Kidney epithelial cell (primary cell): ENCODE measurements around the gene ZNF778. TPM values are rescaled to one million over a fixed set of nuclear protein-coding genes. Genes with fewer than 3 reads are reported as not detected.

ENCODE experiments used
- DNase-seq: peaks from one replicate; pipeline ENCODE4 v3.0.0-alpha.2; 2010; ENCODE audit warnings: low read depth
- H3K27me3 ChIP-seq: 2 replicates; pipeline ENCODE4 v1.6.0; 2011; ENCODE audit warnings: low read length; ENCODE audit not compliant: control insufficient read depth, insufficient read depth
- H3K36me3 ChIP-seq: 2 replicates; pipeline ENCODE4 v1.5.1; 2011; ENCODE audit warnings: low read length; ENCODE audit not compliant: control insufficient read depth, insufficient read depth
- H3K4me3 ChIP-seq: 2 replicates; pipeline ENCODE4 v1.5.1; 2011; ENCODE audit warnings: low read depth, mild to moderate bottlenecking, control low read depth, low read length
- total RNA-seq: library from RNA; depleted of rRNA; stranded (reverse); fragments of >200 nt; gene quantifications from 2 replicates; pipeline ENCODE4 v1.2.3, GENCODE V29; 2015
- TF ChIP-seq, protein P1 (sequence below): IDR thresholded peaks from 2 replicates; pipeline ENCODE4 v1.5.1; 2011; ENCODE audit warnings: mild to moderate bottlenecking, moderate library complexity, low read length, control low read depth, inconsistent platforms; ENCODE audit not compliant: insufficient read depth, poor library complexity, severe bottlenecking

The ZNF778 gene
- total RNA-seq, 1 donor from 2014 or later, result 17.7 TPM

DNA sequence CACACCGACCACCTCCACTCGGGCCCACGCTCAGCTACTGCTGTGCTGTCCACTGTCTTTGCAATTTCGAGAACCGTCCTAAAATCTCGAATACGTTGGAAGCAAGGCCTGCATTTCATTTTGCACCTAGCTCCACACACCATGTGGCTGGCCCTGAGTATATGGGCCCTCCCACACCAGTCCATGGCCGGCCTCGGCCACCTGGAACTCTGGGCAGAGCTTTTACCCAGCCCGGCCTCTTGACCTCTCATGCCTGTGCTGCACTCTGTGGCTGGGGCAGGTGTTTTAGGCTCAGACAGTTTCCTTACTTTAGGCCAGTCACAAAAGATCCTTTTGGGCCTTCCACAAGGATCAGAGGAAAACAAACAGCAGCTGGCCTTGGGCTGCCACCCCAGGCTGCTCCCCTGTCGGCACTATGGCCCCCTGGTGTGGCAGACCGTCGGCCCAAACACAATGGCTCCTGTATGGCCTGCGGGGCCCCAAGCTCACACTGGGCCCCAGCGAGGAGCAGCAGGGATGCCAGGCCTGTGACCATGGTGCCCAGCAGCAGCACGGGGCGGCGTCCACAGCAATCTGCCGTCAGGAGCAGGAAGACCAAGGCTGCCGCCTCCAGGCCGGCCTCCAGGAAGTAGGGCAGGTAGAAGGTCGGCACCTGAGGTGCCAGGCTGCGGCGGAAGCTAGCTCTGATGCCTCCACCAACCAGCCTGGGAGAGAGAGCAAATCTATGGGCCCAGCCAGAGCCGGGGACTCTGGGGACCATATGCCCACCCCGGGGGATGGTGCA is 19.7 kb upstream of the ZNF778 start:
- no peaks in the 10 kb centered on the region for H3K36me3 ChIP-seq

DNA sequence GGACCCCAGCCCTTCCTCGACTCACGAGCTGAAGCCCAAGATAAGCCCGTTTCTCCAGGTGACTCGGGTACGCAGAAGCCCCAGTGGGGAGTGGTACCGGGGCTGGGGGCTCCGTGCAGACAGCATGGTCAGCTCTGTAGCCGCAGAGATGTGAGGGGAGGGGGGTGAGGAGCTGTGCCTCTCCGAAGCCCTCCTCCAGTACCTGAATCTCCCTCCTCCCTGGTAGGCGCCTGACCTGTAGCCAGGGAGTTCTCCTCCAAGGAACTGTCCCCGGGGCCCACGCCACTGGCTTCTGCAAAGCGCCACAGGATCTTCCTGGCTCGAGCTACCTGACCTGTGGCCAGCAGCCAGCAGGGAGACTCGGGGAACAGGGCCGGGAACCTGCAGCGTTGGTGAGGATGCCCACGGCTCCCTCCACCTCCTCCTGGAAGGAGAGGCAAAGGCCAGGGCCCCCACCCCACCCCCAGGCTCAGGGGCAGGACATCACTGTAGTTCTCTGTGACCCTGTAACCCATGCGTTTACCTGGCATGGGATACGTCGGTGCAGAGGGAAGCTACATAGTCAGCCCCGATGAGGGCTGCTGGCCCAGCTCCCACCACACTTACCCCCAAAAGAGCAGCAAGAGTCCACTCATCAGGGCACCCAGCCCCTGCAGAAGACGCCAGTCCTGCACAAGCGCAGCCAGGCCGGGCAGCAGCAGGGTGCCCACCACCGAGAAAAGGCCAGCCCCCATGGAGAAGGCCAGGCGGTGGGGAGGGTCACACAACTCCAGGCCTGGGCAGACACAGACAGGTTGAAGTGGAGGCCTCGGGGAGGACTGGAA is 18.9 kb upstream of the ZNF778 start:
- Histone ChIP-seq H3K4me3 (no peak overlapping the region), H3K36me3 (no peaks in the 10 kb centered on the region), H3K27me3 (peaks cover 35% of the 10 kb centered on the region)
- TF ChIP-seq, protein P1, sequence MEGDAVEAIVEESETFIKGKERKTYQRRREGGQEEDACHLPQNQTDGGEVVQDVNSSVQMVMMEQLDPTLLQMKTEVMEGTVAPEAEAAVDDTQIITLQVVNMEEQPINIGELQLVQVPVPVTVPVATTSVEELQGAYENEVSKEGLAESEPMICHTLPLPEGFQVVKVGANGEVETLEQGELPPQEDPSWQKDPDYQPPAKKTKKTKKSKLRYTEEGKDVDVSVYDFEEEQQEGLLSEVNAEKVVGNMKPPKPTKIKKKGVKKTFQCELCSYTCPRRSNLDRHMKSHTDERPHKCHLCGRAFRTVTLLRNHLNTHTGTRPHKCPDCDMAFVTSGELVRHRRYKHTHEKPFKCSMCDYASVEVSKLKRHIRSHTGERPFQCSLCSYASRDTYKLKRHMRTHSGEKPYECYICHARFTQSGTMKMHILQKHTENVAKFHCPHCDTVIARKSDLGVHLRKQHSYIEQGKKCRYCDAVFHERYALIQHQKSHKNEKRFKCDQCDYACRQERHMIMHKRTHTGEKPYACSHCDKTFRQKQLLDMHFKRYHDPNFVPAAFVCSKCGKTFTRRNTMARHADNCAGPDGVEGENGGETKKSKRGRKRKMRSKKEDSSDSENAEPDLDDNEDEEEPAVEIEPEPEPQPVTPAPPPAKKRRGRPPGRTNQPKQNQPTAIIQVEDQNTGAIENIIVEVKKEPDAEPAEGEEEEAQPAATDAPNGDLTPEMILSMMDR, result no peak
- DNase-seq, result no peak

More for the DNA sequence above, 19.7 kb upstream of the ZNF778 start:
- DNase-seq, result no peak
- H3K4me3 ChIP-seq, result no peak overlapping the region
- TF ChIP-seq, protein P1, result no peak
- H3K27me3 ChIP-seq, result peaks cover 32% of the 10 kb centered on the region

DNA sequence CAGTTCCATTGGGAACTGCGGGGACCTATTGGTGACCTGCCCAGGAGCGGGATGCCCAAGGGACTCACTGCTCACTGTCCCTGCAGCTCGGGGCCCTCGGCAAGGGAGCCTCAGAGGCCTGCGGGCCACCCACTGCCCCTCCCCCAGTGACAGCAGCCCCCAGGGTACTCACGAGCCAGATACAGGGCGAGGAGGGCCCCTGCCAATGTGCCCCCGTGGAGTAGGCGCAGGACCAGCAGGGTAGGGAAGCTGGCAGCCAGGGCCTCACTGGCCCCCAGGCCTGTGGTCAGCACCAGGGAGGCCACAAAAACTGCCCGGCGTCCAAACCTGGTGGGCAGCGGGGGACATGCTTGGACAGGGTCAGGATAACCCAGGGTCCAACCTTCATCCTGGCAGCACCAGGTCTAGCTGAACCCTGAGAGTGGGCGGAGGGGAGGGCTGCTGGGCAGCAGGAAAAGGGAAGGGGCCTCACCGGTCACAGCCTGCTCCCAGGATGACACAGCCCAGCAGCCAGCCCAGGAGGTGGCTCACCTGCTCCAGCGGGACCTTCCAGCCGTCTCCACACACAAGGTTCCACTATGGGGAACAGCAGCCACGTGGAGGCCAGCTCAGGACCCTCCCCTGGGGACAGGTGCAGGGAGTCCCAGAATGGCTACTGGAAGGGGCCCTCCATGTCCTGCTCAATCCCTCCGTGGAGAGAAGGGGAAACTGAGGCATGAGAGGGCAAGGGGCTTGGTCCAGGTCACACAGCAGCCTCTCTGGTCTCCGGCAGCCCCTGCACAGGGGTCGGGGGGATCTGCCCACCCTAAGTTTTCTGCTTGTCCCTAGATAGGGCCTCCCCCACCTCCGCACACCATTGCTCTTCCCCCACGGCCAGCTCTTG is 18.0 kb upstream of the ZNF778 start:
- H3K4me3 ChIP-seq, result no peak overlapping the region
- no peak for DNase-seq
- no peaks in the 10 kb centered on the region for H3K36me3 ChIP-seq
- TF ChIP-seq, protein P1, result no peak
- H3K27me3 ChIP-seq, result peaks cover 35% of the 10 kb centered on the region

DNA sequence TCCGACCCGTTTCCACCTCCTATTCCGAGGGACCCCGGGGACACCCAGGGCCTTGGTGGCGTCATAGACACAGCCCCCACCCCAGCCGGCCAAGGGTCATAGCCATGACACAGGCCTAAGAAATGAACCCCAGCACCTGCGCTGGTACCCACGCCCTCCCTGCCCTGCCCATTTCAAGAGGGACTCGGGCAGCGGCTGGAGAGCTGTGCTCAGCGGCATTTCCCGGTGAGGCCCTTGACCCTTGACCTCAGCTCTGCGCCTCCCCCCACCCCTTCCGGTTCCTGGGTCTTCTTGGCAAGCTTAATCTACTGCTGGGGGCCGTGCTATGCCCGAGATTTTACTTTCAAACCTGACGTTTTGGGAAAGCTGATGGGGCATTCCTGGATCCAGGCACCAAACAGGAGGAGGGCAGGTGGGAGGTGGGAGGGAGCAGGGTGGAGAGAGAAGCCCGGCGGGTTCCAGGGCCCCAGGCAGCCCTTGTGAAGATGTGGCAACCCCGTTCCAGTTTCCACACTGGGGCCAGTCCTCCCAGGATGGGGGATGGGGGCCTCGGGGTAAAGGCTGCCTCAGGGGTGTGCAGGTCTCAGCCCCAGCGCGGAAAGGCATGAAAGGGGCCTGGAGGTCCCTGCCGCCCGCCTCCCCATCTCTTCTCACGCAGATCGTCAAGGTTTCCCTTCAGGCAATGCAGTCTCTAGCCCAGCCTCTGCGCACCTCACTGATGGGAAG is 17.2 kb upstream of the ZNF778 start, which contains the start of gene SLC22A31:
TSS of gene SLC22A31 (minus strand) at position 414 of the 726 bp plus-strand sequence. CDS start at position 378, 36 bp downstream.
- TF ChIP-seq, protein P1, result no peak
- Histone ChIP-seq H3K27me3 (peaks cover 35% of the 10 kb centered on the region), H3K4me3 (peak within 1 kb of the TSS; percentile 18), H3K36me3 (no peaks in the 10 kb centered on the region)
- no peak for DNase-seq

DNA sequence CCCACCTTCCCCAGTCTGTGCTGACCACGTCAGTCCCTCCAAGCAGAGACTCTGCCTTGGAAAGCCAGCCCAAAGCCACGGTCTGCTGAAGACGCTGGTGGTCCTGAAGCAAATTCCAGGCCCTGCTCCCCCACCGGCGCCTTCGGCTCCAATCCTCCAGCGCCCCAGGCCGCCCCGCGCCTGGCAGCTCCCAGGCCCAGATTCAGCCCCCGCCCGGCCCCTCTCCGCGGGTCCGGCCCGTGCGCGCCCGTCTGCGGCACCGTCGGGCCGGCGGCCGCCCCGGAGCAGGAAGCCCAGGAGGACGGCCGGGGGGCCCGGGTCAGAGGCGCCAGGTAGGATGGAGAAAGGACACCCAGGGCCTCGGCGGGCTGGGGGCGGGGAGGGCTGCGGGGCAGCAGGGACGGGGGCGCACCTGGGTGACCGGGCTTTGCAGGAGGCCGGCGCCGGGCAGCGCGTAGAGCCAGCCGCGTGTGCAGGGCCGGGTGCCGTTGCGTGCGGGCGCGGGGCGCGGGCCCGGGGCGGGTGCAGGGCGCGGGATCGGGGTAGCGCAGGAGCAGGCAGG is 16.6 kb upstream of the ZNF778 start:
- TF ChIP-seq, protein P1, result no peak
- DNase-seq, result no peak

More for the DNA sequence above, 16.6 kb upstream of the ZNF778 start:
- Histone ChIP-seq H3K27me3 (peaks cover 35% of the 10 kb centered on the region), H3K4me3 (no peak overlapping the region), H3K36me3 (no peaks in the 10 kb centered on the region)
